ENCODE data around the gene CHID1.
A peak's percentile ranks its signal among the peaks of the same experiment; 100 is the strongest.

CHID1 gene

GRCh38 chr11:925496-926301 is 15.1 kb upstream of the CHID1 start, which contains the start of gene AP2A2:
Gene AP2A2 (plus strand): TSS chr11:925870. CDS start chr11:926022, 152 bp downstream.
- DNase-seq (ENCODE audit: low spot score), result no peak
- TF ChIP-seq, protein P1, sequence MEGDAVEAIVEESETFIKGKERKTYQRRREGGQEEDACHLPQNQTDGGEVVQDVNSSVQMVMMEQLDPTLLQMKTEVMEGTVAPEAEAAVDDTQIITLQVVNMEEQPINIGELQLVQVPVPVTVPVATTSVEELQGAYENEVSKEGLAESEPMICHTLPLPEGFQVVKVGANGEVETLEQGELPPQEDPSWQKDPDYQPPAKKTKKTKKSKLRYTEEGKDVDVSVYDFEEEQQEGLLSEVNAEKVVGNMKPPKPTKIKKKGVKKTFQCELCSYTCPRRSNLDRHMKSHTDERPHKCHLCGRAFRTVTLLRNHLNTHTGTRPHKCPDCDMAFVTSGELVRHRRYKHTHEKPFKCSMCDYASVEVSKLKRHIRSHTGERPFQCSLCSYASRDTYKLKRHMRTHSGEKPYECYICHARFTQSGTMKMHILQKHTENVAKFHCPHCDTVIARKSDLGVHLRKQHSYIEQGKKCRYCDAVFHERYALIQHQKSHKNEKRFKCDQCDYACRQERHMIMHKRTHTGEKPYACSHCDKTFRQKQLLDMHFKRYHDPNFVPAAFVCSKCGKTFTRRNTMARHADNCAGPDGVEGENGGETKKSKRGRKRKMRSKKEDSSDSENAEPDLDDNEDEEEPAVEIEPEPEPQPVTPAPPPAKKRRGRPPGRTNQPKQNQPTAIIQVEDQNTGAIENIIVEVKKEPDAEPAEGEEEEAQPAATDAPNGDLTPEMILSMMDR (IDR thresholded peaks at IDR 0.05), result peak; percentile 64
- peak within 1 kb of the TSS; percentile 87 to 97 for H3K27ac ChIP-seq
- peak within 1 kb of the TSS; percentile 99 for H3K4me3 ChIP-seq

GRCh38 chr11:925158-925495 is 14.5 kb upstream of the CHID1 start:
- peak overlapping the region; percentile 99 for H3K4me3 ChIP-seq
- peak overlapping the region; percentile 58 to 97 for H3K27ac ChIP-seq
- TF ChIP-seq, protein P1 (IDR thresholded peaks at IDR 0.05), result no peak
- DNase-seq (ENCODE audit: low spot score), result no peak

DNA sequence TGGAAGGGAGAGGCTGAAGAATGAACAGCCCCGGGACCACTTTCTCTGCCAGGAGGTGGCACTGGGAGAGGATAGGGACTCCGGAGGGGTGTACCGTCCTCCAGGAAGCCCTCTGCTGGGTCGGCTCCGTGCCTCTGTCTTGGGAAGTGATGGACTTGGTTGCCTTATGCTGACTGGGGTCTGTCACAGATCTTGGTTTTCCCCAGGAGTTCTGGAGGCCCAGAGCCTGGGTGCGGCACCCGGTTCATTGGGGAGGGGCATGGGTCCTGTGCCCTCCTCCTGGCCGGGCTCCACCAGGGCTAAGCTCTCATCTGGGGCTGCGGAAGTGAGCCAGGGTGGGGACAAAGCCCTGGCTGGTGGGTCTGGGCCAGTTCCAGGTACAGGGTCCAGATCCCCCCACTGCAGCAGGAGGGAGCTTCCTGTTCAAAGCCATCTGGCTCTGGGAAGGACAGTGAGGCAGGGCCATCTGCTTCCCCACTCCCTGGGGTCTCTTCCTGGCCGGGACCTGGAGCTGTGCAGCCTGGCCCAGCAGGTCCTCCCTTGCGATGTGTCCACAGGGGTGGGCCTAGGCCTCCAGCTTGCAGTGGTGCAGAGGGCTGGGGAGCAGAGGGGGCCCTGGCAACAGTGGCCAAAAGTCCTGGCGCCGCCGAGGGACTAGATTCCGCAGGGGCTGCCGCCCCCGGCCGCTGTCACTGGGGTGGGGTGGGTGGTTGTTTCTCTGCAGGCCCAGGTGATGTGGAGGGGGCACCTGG is 14.0 kb upstream of the CHID1 start:
- TF ChIP-seq, protein P1 (IDR thresholded peaks at IDR 0.05), result no peak
- Histone ChIP-seq H3K27ac (peak overlapping the region in 1 of 2 donors; percentile 97), H3K4me3 (peak overlapping the region; percentile 99)
- DNase-seq (ENCODE audit: low spot score), result no peak

- no peak overlapping the region for H3K4me3 ChIP-seq
- DNase-seq (ENCODE audit: low spot score), result no peak
- TF ChIP-seq, protein P1 (IDR thresholded peaks at IDR 0.05), result no peak
- H3K27ac ChIP-seq, result peak overlapping the region in 1 of 2 donors; percentile 97
These were observed 13.2 kb upstream of the CHID1 start for GRCh38 chr11:923691-924405.

DNA sequence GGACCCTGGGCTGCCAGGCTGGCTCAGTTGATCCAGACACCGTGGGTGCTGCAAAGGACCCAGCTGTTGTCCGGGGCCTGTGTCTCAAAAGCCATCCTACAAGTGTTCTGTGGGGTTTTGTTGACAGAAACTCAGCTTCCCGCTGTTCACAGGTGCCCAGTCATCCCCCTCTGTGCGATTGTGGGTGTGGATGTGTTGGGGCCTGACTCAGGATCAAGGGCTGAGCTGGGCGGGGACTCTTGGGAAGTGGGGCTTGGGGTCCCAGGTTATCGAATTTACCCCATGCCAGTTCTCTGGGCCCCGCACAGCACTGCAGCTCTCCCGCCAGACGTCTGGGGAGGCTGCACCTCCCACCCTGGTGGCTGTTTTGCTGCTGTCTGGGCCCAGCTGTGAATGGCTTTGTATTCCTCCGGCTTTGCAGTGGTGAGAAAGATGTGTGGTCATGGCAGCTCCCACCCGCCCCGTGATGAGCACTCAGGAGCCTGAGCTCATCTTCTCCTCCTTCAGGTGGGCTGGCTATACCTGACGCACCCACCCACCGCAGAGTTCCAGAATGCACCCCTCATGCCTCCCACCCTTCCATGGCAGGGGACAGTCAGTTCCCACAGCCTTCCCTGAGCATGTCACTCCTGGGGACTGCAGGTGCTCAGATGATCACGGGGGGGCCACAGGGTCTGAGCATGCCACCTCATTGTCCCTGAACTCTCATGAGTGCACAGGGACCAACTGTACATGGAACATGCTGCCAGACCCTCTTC is 11.5 kb upstream of the CHID1 start:
- TF ChIP-seq, protein P1 (IDR thresholded peaks at IDR 0.05), result no peak
- no peak overlapping the region for H3K4me3 ChIP-seq
- no peak overlapping the region for H3K27ac ChIP-seq
- DNase-seq (ENCODE audit: low spot score), result no peak

- TF ChIP-seq, protein P1 (IDR thresholded peaks at IDR 0.05), result no peak
- no peak for DNase-seq (ENCODE audit: low spot score)
- no peak overlapping the region for H3K4me3 ChIP-seq
- H3K27ac ChIP-seq, result peak overlapping the region in 1 of 2 donors; percentile 45
These were observed 6.8 kb upstream of the CHID1 start for GRCh38 chr11:917426-917825.
